ENCODE measurements around the gene GIGYF1. TPM values are rescaled to one million over a fixed set of nuclear protein-coding genes. Genes with fewer than 3 reads are reported as not detected.
"Not testable (repeated sequence)": the region's sequence is repeated elsewhere in the genome, so short reads cannot be mapped to it uniquely, and the experiment has no call there.

Gene GIGYF1
- total RNA-seq, 4 donors from 2014 or later = 17.7 to 44.0 (median 19.4) TPM

- no peak for DNase-seq (ENCODE audit: low spot score)
- ATAC-seq (ENCODE audit: low FRiP score) = no peak
- no peak for TF ChIP-seq CTCF (IDR thresholded peaks at IDR 0.05)
These were observed 26.8 kb upstream of the GIGYF1 start for GRCh38 chr7:100720671-100721504.

- TF ChIP-seq CTCF (IDR thresholded peaks at IDR 0.05) = no peak
- DNase-seq (ENCODE audit: low spot score) = no peak
- no peak for ATAC-seq (ENCODE audit: low FRiP score)
These were observed 26.2 kb upstream of the GIGYF1 start, which contains the start of gene EPO for GRCh38 chr7:100720279-100720670. Gene EPO, plus strand, starts transcription at chr7:100720468. Its CDS starts 513 bp downstream, at chr7:100720981.

DNA sequence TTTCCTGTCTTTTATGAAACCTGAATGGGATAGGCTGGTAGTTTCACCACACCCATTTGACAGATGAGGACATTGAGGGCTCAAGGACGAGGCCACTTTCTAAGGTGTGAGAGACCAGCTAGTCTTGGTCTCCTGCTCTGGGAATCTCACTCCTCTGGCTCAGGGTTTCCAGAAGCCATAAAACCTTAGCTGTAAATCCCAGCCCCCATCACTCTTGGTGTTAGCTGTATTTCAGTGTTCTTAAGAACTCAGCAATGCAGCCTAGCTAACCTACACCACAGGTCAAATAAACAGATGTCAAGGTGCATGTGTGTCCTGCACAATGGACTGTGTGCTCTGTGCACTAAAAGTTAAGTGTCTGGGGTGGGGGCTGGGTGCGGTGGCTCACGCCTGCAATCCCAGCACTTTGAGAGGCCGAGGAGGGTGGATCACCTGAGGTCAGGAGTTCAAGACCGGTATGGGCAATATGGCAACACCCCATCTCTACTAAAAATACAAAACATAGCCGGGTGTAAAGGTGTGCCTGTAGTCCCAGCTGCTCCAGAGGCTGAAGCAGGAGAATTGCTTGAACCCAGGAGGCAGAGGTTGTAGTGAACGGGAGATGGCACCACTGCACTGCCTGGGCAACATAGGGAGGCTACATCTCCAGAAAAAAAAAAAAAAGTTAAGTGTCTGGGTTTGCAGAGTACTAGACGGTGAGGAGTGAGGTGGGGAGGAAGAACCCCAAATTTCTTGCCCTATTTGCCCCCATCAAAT, 25.7 kb upstream of the GIGYF1 start:
- DNase-seq (ENCODE audit: low spot score) (no peak), ATAC-seq (ENCODE audit: low FRiP score) (no peak)
- no peak for TF ChIP-seq CTCF (IDR thresholded peaks at IDR 0.05)

GRCh38 chr7:100717073-100717472, 23.0 kb upstream of the GIGYF1 start:
- ATAC-seq (ENCODE audit: low FRiP score); DNase-seq (ENCODE audit: low spot score): not testable (repeated sequence)

DNA sequence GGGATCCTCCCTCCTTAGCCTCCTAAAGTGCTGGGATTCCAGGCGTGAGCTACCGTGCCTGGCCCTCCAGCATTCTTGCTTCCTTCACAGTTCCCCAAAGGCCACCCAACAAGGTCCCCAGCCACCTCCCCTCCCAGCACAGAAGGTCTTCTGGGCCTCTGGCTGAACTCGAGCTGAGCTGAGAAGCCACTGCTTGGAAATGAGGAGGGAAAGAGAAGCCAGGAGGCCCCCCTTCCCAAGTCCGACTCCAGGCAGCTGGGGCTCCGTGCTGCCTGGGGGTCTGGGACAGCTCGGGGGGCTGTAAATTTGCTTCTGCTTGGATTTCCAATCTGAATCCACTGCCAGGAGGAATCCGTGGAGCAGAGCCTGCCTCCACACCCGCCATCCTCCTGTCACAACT, 20.7 kb upstream of the GIGYF1 start:
- ATAC-seq (ENCODE audit: low FRiP score) (no peak), DNase-seq (ENCODE audit: low spot score) (no peak)

DNA sequence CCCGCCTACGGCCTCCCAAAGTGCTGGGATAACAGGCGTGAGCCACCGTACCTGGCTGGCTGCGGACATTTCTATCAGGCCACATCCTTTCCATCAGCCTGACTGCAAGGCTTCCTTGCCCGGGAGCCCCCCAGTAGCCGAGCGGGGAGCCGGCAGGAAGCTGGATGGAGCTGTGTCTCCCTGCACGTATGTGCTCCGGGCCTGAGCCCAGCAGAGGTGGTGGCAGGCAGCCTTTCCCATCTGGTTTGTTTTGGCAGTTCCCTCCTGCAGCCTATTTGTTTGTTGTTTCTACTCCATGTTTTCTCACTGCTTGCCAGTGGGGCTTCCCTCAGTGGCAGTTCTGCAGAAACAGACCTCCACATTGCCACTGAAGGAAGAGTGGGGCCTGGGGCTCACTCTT, 17.3 kb upstream of the GIGYF1 start:
- DNase-seq (ENCODE audit: low spot score) (no peak), ATAC-seq (ENCODE audit: low FRiP score) (no peak)
- no peak for TF ChIP-seq CTCF (IDR thresholded peaks at IDR 0.05)

More for the DNA sequence above, 20.7 kb upstream of the GIGYF1 start:
- TF ChIP-seq CTCF (IDR thresholded peaks at IDR 0.05) = no peak

GRCh38 chr7:100710452-100710851, 16.4 kb upstream of the GIGYF1 start:
- TF ChIP-seq CTCF (IDR thresholded peaks at IDR 0.05) = no peak
- DNase-seq (ENCODE audit: low spot score) (no peak), ATAC-seq (ENCODE audit: low FRiP score) (no peak)
